Measurements from ENCODE around the gene GFI1. TPM values are rescaled to one million over a fixed set of nuclear protein-coding genes. Genes with fewer than 3 reads are reported as not detected.
"Not testable (repeated sequence)": the region's sequence is repeated elsewhere in the genome, so short reads cannot be mapped to it uniquely, and the experiment has no call there.

GFI1 gene
- 0.11 and 0.48 TPM in 2 replicates for total RNA-seq (2014; rRNA removed; shearing (Covaris generic))

- peak; percentile 81 for DNase-seq
- H3K4me3 ChIP-seq (ENCODE audit: insufficient read depth, low read depth, low read length), result peak within 1 kb of the TSS; percentile 45
- H3K36me3 ChIP-seq (replicated peaks; ENCODE audit: control insufficient read depth, insufficient read depth, low read length), result no peaks in the 10 kb centered on the region
- H3K27me3 ChIP-seq (ENCODE audit: control insufficient read depth, insufficient read depth, low read length), result peaks cover 91% of the 10 kb centered on the region
Observed at GRCh38 chr1:92486251-92487077, at the start of gene GFI1. Gene GFI1, minus strand, starts transcription at chr1:92486925. Its CDS starts 3,438 bp downstream, at chr1:92483487.

GRCh38 chr1:92532371-92532770 lies 45.6 kb upstream of the GFI1 start:
- H3K27me3 ChIP-seq (ENCODE audit: control insufficient read depth, insufficient read depth, low read length); DNase-seq; H3K36me3 ChIP-seq (replicated peaks; ENCODE audit: control insufficient read depth, insufficient read depth, low read length); H3K4me3 ChIP-seq (ENCODE audit: insufficient read depth, low read depth, low read length): not testable (repeated sequence)

GRCh38 chr1:92531939-92532338 lies 45.2 kb upstream of the GFI1 start:
- not testable (repeated sequence) for H3K36me3 ChIP-seq (replicated peaks; ENCODE audit: control insufficient read depth, insufficient read depth, low read length); H3K27me3 ChIP-seq (ENCODE audit: control insufficient read depth, insufficient read depth, low read length); H3K4me3 ChIP-seq (ENCODE audit: insufficient read depth, low read depth, low read length); DNase-seq

GRCh38 chr1:92527670-92528069 lies 40.9 kb upstream of the GFI1 start:
- no peak for DNase-seq
- Histone ChIP-seq H3K36me3 (replicated peaks; ENCODE audit: control insufficient read depth, insufficient read depth, low read length) (no peaks in the 10 kb centered on the region), H3K4me3 (ENCODE audit: insufficient read depth, low read depth, low read length) (no peak overlapping the region), H3K27me3 (ENCODE audit: control insufficient read depth, insufficient read depth, low read length) (no peaks in the 10 kb centered on the region)

GRCh38 chr1:92524944-92525590 lies 38.3 kb upstream of the GFI1 start:
- H3K4me3 ChIP-seq (ENCODE audit: insufficient read depth, low read depth, low read length); H3K36me3 ChIP-seq (replicated peaks; ENCODE audit: control insufficient read depth, insufficient read depth, low read length); DNase-seq: not testable (repeated sequence)

GRCh38 chr1:92519043-92519442 lies 32.3 kb upstream of the GFI1 start:
- Histone ChIP-seq H3K27me3 (ENCODE audit: control insufficient read depth, insufficient read depth, low read length) (no peaks in the 10 kb centered on the region), H3K36me3 (replicated peaks; ENCODE audit: control insufficient read depth, insufficient read depth, low read length) (no peaks in the 10 kb centered on the region), H3K4me3 (ENCODE audit: insufficient read depth, low read depth, low read length) (no peak overlapping the region)
- no peak for DNase-seq

More at GRCh38 chr1:92524944-92525590, 38.3 kb upstream of the GFI1 start:
- H3K27me3 ChIP-seq (ENCODE audit: control insufficient read depth, insufficient read depth, low read length), result not testable (repeated sequence)

GRCh38 chr1:92516574-92516973 lies 29.8 kb upstream of the GFI1 start:
- no peak for DNase-seq
- no peaks in the 10 kb centered on the region for H3K36me3 ChIP-seq (replicated peaks; ENCODE audit: control insufficient read depth, insufficient read depth, low read length)
- H3K27me3 ChIP-seq (ENCODE audit: control insufficient read depth, insufficient read depth, low read length), result no peaks in the 10 kb centered on the region
- no peak overlapping the region for H3K4me3 ChIP-seq (ENCODE audit: insufficient read depth, low read depth, low read length)

- Histone ChIP-seq H3K27me3 (ENCODE audit: control insufficient read depth, insufficient read depth, low read length) (no peaks in the 10 kb centered on the region), H3K4me3 (ENCODE audit: insufficient read depth, low read depth, low read length) (no peak overlapping the region), H3K36me3 (replicated peaks; ENCODE audit: control insufficient read depth, insufficient read depth, low read length) (no peaks in the 10 kb centered on the region)
- no peak for DNase-seq
Observed at GRCh38 chr1:92515796-92516201, 29.1 kb upstream of the GFI1 start.

- no peak for DNase-seq
- no peak overlapping the region for H3K4me3 ChIP-seq (ENCODE audit: insufficient read depth, low read depth, low read length)
- no peaks in the 10 kb centered on the region for H3K27me3 ChIP-seq (ENCODE audit: control insufficient read depth, insufficient read depth, low read length)
- no peaks in the 10 kb centered on the region for H3K36me3 ChIP-seq (replicated peaks; ENCODE audit: control insufficient read depth, insufficient read depth, low read length)
Observed at GRCh38 chr1:92511541-92511940, 24.8 kb upstream of the GFI1 start.

GRCh38 chr1:92509619-92510018 lies 22.9 kb upstream of the GFI1 start:
- no peaks in the 10 kb centered on the region for H3K36me3 ChIP-seq (replicated peaks; ENCODE audit: control insufficient read depth, insufficient read depth, low read length)

GRCh38 chr1:92505015-92505692 lies 18.4 kb upstream of the GFI1 start:
- no peaks in the 10 kb centered on the region for H3K36me3 ChIP-seq (replicated peaks; ENCODE audit: control insufficient read depth, insufficient read depth, low read length)
- no peak overlapping the region for H3K4me3 ChIP-seq (ENCODE audit: insufficient read depth, low read depth, low read length)
- DNase-seq, result no peak
- no peaks in the 10 kb centered on the region for H3K27me3 ChIP-seq (ENCODE audit: control insufficient read depth, insufficient read depth, low read length)

More at GRCh38 chr1:92509619-92510018, 22.9 kb upstream of the GFI1 start:
- Histone ChIP-seq H3K27me3 (ENCODE audit: control insufficient read depth, insufficient read depth, low read length) (no peaks in the 10 kb centered on the region), H3K4me3 (ENCODE audit: insufficient read depth, low read depth, low read length) (no peak overlapping the region)
- DNase-seq, result no peak

- no peak overlapping the region for H3K4me3 ChIP-seq (ENCODE audit: insufficient read depth, low read depth, low read length)
- DNase-seq, result no peak
- no peaks in the 10 kb centered on the region for H3K27me3 ChIP-seq (ENCODE audit: control insufficient read depth, insufficient read depth, low read length)
- H3K36me3 ChIP-seq (replicated peaks; ENCODE audit: control insufficient read depth, insufficient read depth, low read length), result no peaks in the 10 kb centered on the region
Observed at GRCh38 chr1:92504291-92505014, 17.7 kb upstream of the GFI1 start.

- no peak for DNase-seq
- Histone ChIP-seq H3K27me3 (ENCODE audit: control insufficient read depth, insufficient read depth, low read length) (no peaks in the 10 kb centered on the region), H3K36me3 (replicated peaks; ENCODE audit: control insufficient read depth, insufficient read depth, low read length) (no peaks in the 10 kb centered on the region), H3K4me3 (ENCODE audit: insufficient read depth, low read depth, low read length) (no peak overlapping the region)
Observed at GRCh38 chr1:92503926-92504285, 17.2 kb upstream of the GFI1 start.
